GM10266 (cell line): ENCODE results near the gene CDH2.

ENCODE experiments used
- DNase-seq: peaks from one replicate; pipeline ENCODE4 v3.0.0; 2012; ENCODE audit errors: extremely low spot score
- CTCF ChIP-seq: IDR thresholded peaks from 2 replicates; pipeline ENCODE4 v1.5.1; 2012; ENCODE audit warnings: mild to moderate bottlenecking, low read depth; ENCODE audit not compliant: control insufficient read depth, insufficient read depth; ENCODE audit errors: missing control alignments

Gene CDH2

GRCh38 chr18:28065031-28065792 is 111.7 kb downstream of the CDH2 start:
- no peak for DNase-seq
- TF ChIP-seq CTCF, result no peak

GRCh38 chr18:28063926-28064325 is 113.0 kb downstream of the CDH2 start:
- no peak for TF ChIP-seq CTCF
- no peak for DNase-seq

GRCh38 chr18:28063271-28063761 is 113.6 kb downstream of the CDH2 start:
- no peak for TF ChIP-seq CTCF
- DNase-seq, result no peak

- TF ChIP-seq CTCF, result no peak
- DNase-seq, result no peak
Observed at GRCh38 chr18:28062443-28062842, 114.5 kb downstream of the CDH2 start.

- DNase-seq, result no peak
- no peak for TF ChIP-seq CTCF
Observed at GRCh38 chr18:28059861-28060260, 117.1 kb downstream of the CDH2 start.

GRCh38 chr18:28050545-28050944 is 126.4 kb downstream of the CDH2 start:
- DNase-seq, result no peak
- TF ChIP-seq CTCF, result no peak

- TF ChIP-seq CTCF, result no peak
- DNase-seq, result no peak
Observed at GRCh38 chr18:28048612-28049011, 128.3 kb downstream of the CDH2 start.
